BJ (cell line): ENCODE data around the gene OXLD1. TPM values are rescaled to one million over a fixed set of nuclear protein-coding genes. Genes with fewer than 3 reads are reported as not detected.

Experiments
- CTCF ChIA-PET: fragments of 350-600 bp; formaldehyde crosslinking; extraction: SDS; loops from one replicate; lab custom pipeline; 2021; ENCODE audit warnings: antibody characterized with exemption, inconsistent platforms; lab: Yijun Ruan, JAX
- POLR2A ChIA-PET: fragments of 300-600 bp; sonication (Branson Sonifier 250); formaldehyde crosslinking; extraction: SDS; loops from one replicate; lab custom pipeline; 2021; ENCODE audit warnings: antibody characterized with exemption; lab: Charles Lee
- DNase-seq: peaks from one replicate; pipeline ENCODE4 v3.0.0-alpha.2; 2011; ENCODE audit warnings: low read depth
- H3K27me3 ChIP-seq: 2 replicates; pipeline ENCODE4 v1.6.0; 2011; ENCODE audit warnings: low read length; ENCODE audit not compliant: control insufficient read depth, insufficient read depth
- H3K36me3 ChIP-seq: 2 replicates; pipeline ENCODE4 v1.5.1; 2011; ENCODE audit warnings: low read length; ENCODE audit not compliant: control insufficient read depth, insufficient read depth
- H3K4me3 ChIP-seq: 2 replicates; pipeline ENCODE4 v1.5.1; 2011; ENCODE audit warnings: low read depth, mild to moderate bottlenecking, control low read depth, low read length
- polyA plus RNA-seq: library from polyadenylated mRNA; depleted of rRNA; stranded (reverse); fragments of >200 nt; gene quantifications from 2 replicates; pipeline ENCODE4 v1.2.3, GENCODE V29; 2011; rRNA removed
- small RNA-seq: library from RNA; depleted of rRNA; stranded (forward); fragments of <200 nt; gene quantifications from one replicate; pipeline ENCODE3, GENCODE V24; 2012; ENCODE audit warnings: low replicate concordance, low read depth; ENCODE audit not compliant: insufficient read length
- TF ChIP-seq, protein P1 (sequence below): IDR thresholded peaks from 2 replicates; pipeline ENCODE4 v1.5.1; 2011; ENCODE audit warnings: low read depth, mild to moderate bottlenecking, control low read depth, inconsistent platforms, low read length, moderate library complexity; ENCODE audit not compliant: insufficient read depth

The OXLD1 gene
- polyA plus RNA-seq, 1 experiment, result 29.6 TPM

DNA sequence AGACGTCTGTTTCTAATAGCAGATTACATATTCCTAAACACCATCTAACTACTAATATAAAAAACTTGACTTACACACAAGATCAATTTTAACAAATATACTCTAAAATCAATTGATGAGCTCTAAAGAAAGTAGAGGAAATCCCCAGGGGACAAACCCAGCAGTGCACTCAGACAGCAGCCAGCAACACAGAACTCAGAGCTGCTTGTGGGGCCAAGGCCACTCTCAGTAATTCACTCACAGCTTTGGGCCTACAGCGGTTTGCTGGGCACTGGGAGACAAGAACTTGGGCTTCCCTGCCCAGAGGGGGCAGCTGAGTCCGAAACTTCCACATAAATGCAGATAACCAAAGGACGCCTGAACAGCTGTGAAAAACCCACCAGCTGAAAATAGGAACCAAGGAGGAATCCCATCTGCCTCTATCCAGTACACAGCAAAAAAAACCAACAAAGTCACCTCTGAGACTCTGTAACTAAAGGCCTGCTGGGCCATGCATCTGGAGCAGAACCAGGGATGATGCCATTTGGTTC lies 50.9 kb downstream of the OXLD1 start:
- no peak for DNase-seq
- no peaks in the 10 kb centered on the region for H3K27me3 ChIP-seq
- peaks cover 10% of the 10 kb centered on the region; the same call in 1 of the 2 replicates for H3K36me3 ChIP-seq
- ChIA-PET CTCF (interaction anchor here (3.8 kb wide), 1 partner anchor 15 kb away, joined by 22 read pairs; no protein-coding TSS in a partner anchor), POLR2A (no interaction called here)
- TF ChIP-seq, protein P1, sequence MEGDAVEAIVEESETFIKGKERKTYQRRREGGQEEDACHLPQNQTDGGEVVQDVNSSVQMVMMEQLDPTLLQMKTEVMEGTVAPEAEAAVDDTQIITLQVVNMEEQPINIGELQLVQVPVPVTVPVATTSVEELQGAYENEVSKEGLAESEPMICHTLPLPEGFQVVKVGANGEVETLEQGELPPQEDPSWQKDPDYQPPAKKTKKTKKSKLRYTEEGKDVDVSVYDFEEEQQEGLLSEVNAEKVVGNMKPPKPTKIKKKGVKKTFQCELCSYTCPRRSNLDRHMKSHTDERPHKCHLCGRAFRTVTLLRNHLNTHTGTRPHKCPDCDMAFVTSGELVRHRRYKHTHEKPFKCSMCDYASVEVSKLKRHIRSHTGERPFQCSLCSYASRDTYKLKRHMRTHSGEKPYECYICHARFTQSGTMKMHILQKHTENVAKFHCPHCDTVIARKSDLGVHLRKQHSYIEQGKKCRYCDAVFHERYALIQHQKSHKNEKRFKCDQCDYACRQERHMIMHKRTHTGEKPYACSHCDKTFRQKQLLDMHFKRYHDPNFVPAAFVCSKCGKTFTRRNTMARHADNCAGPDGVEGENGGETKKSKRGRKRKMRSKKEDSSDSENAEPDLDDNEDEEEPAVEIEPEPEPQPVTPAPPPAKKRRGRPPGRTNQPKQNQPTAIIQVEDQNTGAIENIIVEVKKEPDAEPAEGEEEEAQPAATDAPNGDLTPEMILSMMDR, result no peak
- H3K4me3 ChIP-seq, result no peak overlapping the region

Small RNA genes lying within 50 kb of the gene (small RNA-seq; reads per million reads assigned to genes)
- not detected for gene MIR6786

Other genes starting within 250 kb of the OXLD1 start
- 2,988 and 3,774 TPM in 2 replicates for gene ACTG1, start 153.8 kb downstream of the OXLD1 start, polyA plus RNA-seq
- 1.1 and 1.3 TPM in 2 replicates for gene FSCN2, start 138.2 kb downstream of the OXLD1 start, polyA plus RNA-seq
- gene FAAP100, start 114.3 kb downstream of the OXLD1 start, polyA plus RNA-seq, result 7.5 and 11.2 TPM in 2 replicates
- 84.9 and 108 TPM in 2 replicates for gene NPLOC4, start 29.5 kb downstream of the OXLD1 start, polyA plus RNA-seq
- gene TSPAN10, start 29.4 kb downstream of the OXLD1 start, polyA plus RNA-seq, result 1.6 and 3.0 TPM in 2 replicates
- gene PDE6G, start 10.1 kb downstream of the OXLD1 start, polyA plus RNA-seq, result 0.36 and 0.37 TPM in 2 replicates
- 10.8 and 10.9 TPM in 2 replicates for gene CCDC137, start 132 bp upstream of the OXLD1 start, polyA plus RNA-seq
- gene ARL16, start 17.2 kb upstream of the OXLD1 start, polyA plus RNA-seq, result 48.8 and 70.8 TPM in 2 replicates
- 67.2 and 110 TPM in 2 replicates for gene HGS, start 17.4 kb upstream of the OXLD1 start, polyA plus RNA-seq
- 56.2 and 63.0 TPM in 2 replicates for gene MRPL12, start 36.8 kb upstream of the OXLD1 start, polyA plus RNA-seq
- gene SLC25A10, start 45.7 kb upstream of the OXLD1 start, polyA plus RNA-seq, result 4.9 and 8.4 TPM in 2 replicates
- gene GCGR, start 137.5 kb upstream of the OXLD1 start, polyA plus RNA-seq, result not detected in 2 replicates
- gene MCRIP1, start 166.7 kb upstream of the OXLD1 start, polyA plus RNA-seq, result 64.9 and 89.8 TPM in 2 replicates
- gene PPP1R27, start 168.4 kb upstream of the OXLD1 start, polyA plus RNA-seq, result 0.10 TPM in 1 of 2 replicates, not detected in the other
- 122 and 175 TPM in 2 replicates for gene P4HB, start 193.9 kb upstream of the OXLD1 start, polyA plus RNA-seq
- 74.8 and 163 TPM in 2 replicates for gene ARHGDIA, start 204.7 kb upstream of the OXLD1 start, polyA plus RNA-seq
- 74.8 and 83.4 TPM in 2 replicates for gene ALYREF, start 225.0 kb upstream of the OXLD1 start, polyA plus RNA-seq
- 227 and 290 TPM in 2 replicates for gene ANAPC11, start 225.1 kb upstream of the OXLD1 start, polyA plus RNA-seq
- 0.21 and 0.38 TPM in 2 replicates for gene NPB, start 235.6 kb upstream of the OXLD1 start, polyA plus RNA-seq
- gene PCYT2, start 244.8 kb upstream of the OXLD1 start, polyA plus RNA-seq, result 24.5 and 44.2 TPM in 2 replicates